Tibial artery (tissue), 4 donors: Measurements from ENCODE around the gene ULK4.
"Not testable (repeated sequence)": the region's sequence is repeated elsewhere in the genome, so short reads cannot be mapped to it uniquely, and the experiment has no call there.

Source experiments
- DNase-seq, 2 donors: peaks; one replicate each; pipeline ENCODE4 v3.0.0-alpha.2; 2019
- H3K27ac ChIP-seq, 2 donors: fragments of 200-600 bp; sonication (generic) in 1 of 2; 1 replicate in 1 of 2; 2 replicates in 1 of 2; pipeline ENCODE4 v1.5.1; 2018 to 2019; ENCODE audit warnings: mild to moderate bottlenecking in 1 of 2
- H3K27me3 ChIP-seq, 2 donors: fragments of 200-600 bp; sonication (generic) in 1 of 2; one replicate each; pipeline versions ENCODE4 v1.5.1 to v1.6.0; 2016 to 2019
- H3K36me3 ChIP-seq, 3 donors: fragments of 200-600 bp; sonication (generic) in 2 of 3; one replicate each; pipeline ENCODE4 v1.5.1; 2016 to 2019; ENCODE audit warnings: mild to moderate bottlenecking in 2 of 3
- H3K4me1 ChIP-seq, 4 donors: fragments of 200-600 bp; sonication (generic) in 2 of 4; 1 replicate in 3 of 4; 2 replicates in 1 of 4; pipeline ENCODE4 v1.5.1; 2016 to 2019
- H3K4me3 ChIP-seq, 2 donors: fragments of 200-600 bp; sonication (generic) in 1 of 2; 1 replicate in 1 of 2; 2 replicates in 1 of 2; pipeline ENCODE4 v1.5.1; 2018 to 2019; ENCODE audit warnings: mild to moderate bottlenecking in 2 of 2
- H3K9me3 ChIP-seq, 3 donors: fragments of 200-600 bp; sonication (generic) in 1 of 3; one replicate each; pipeline ENCODE4 v1.5.1; 2016 to 2019
- CTCF ChIP-seq, 2 experiments: fragments of 200-600 bp in 1 of 2; fragments of 450-650 bp in 1 of 2; IDR thresholded peaks; one replicate each; pipeline ENCODE4 v1.5.1; 2017 to 2019; ENCODE audit warnings: antibody characterized with exemption in 2 of 2, mild to moderate bottlenecking in 1 of 2, moderate library complexity in 1 of 2
- intact Hi-C: fragments of 100-400 bp; cut with DNase I; formaldehyde crosslinking; loops from one replicate; pipeline ENCODE4 v1.15.0; 2023; ENCODE audit warnings: low total_unique reads

Gene ULK4

GRCh38 chr3:41794748-41795589 lies 166.9 kb downstream of the ULK4 start:
- no peak overlapping the region for H3K27ac ChIP-seq
- H3K9me3 ChIP-seq, result no peaks in the 10 kb centered on the region
- no peaks in the 10 kb centered on the region for H3K36me3 ChIP-seq
- no peak for TF ChIP-seq CTCF (IDR thresholded peaks at IDR 0.05)
- peaks cover 0 to 3% (median 0%) of the 10 kb centered on the region in 4 donors for H3K4me1 ChIP-seq
- no peaks in the 10 kb centered on the region for H3K27me3 ChIP-seq
- no peak for DNase-seq
- H3K4me3 ChIP-seq, result no peak overlapping the region
- intact Hi-C loops, result no loop called here

GRCh38 chr3:41792806-41793205 lies 169.1 kb downstream of the ULK4 start:
- no peaks in the 10 kb centered on the region for H3K27me3 ChIP-seq
- no peak for DNase-seq
- H3K36me3 ChIP-seq, result no peaks in the 10 kb centered on the region
- intact Hi-C loops, result no loop called here
- peaks cover 0 to 20% (median 9%) of the 10 kb centered on the region in 4 donors for H3K4me1 ChIP-seq
- no peaks in the 10 kb centered on the region for H3K9me3 ChIP-seq
- no peak for TF ChIP-seq CTCF (IDR thresholded peaks at IDR 0.05)
- no peak overlapping the region for H3K4me3 ChIP-seq
- H3K27ac ChIP-seq, result no peak overlapping the region

GRCh38 chr3:41769106-41769505 lies 192.8 kb downstream of the ULK4 start:
- intact Hi-C loops, result no loop called here
- Histone ChIP-seq H3K36me3 (no peaks in the 10 kb centered on the region), H3K9me3 (no peaks in the 10 kb centered on the region), H3K4me1 (no peaks in the 10 kb centered on the region), H3K4me3 (no peak overlapping the region), H3K27ac (no peak overlapping the region), H3K27me3 (no peaks in the 10 kb centered on the region)
- TF ChIP-seq CTCF (IDR thresholded peaks at IDR 0.05), result no peak
- no peak for DNase-seq

- no peaks in the 10 kb centered on the region for H3K4me1 ChIP-seq
- no peak for DNase-seq
- no peaks in the 10 kb centered on the region for H3K36me3 ChIP-seq
- no peak overlapping the region for H3K4me3 ChIP-seq
- H3K27ac ChIP-seq, result no peak overlapping the region
- TF ChIP-seq CTCF (IDR thresholded peaks at IDR 0.05), result no peak
- intact Hi-C loops, result no loop called here
- no peaks in the 10 kb centered on the region for H3K27me3 ChIP-seq
- no peaks in the 10 kb centered on the region for H3K9me3 ChIP-seq
These were observed 193.5 kb downstream of the ULK4 start for GRCh38 chr3:41768363-41768762.

GRCh38 chr3:41762867-41763266 lies 199.0 kb downstream of the ULK4 start:
- H3K36me3 ChIP-seq, intact Hi-C loops, H3K4me3 ChIP-seq, DNase-seq, H3K4me1 ChIP-seq, H3K27me3 ChIP-seq, H3K27ac ChIP-seq, H3K9me3 ChIP-seq: not testable (repeated sequence)

- no peaks in the 10 kb centered on the region for H3K4me1 ChIP-seq
- no peak overlapping the region for H3K27ac ChIP-seq
- no peaks in the 10 kb centered on the region for H3K27me3 ChIP-seq
- intact Hi-C loops, result no loop called here
- no peaks in the 10 kb centered on the region for H3K9me3 ChIP-seq
- no peak for TF ChIP-seq CTCF (IDR thresholded peaks at IDR 0.05)
- no peaks in the 10 kb centered on the region for H3K36me3 ChIP-seq
- no peak overlapping the region for H3K4me3 ChIP-seq
- DNase-seq, result no peak
These were observed 208.3 kb downstream of the ULK4 start for GRCh38 chr3:41753651-41754050.
